GM10847 (cell line): ENCODE data around the gene SKOR2.

ENCODE experiments used
- POLR2A ChIP-seq: IDR thresholded peaks from 2 replicates; pipeline ENCODE4 v1.6.1; 2011; ENCODE audit not compliant: insufficient read length; ENCODE audit errors: extremely low read depth

Gene SKOR2

GRCh38 chr18:47263430-47264307, 12.2 kb upstream of the SKOR2 start:
- no peak for TF ChIP-seq POLR2A

DNA sequence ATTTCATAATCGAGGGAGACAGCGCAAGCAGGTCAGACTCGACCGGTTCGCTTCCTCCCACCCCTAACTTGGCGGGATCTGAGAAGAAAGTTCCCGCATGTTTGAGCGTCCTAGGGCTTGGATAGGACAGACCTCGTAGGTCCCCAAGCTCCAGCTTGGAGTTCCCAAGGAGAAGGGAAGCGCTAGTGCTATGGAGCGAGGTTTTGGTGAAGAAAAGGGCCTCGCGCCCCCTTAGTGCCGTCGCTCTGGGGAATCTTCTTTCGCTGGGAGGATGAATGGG, 11.6 kb upstream of the SKOR2 start:
- no peak for TF ChIP-seq POLR2A

DNA sequence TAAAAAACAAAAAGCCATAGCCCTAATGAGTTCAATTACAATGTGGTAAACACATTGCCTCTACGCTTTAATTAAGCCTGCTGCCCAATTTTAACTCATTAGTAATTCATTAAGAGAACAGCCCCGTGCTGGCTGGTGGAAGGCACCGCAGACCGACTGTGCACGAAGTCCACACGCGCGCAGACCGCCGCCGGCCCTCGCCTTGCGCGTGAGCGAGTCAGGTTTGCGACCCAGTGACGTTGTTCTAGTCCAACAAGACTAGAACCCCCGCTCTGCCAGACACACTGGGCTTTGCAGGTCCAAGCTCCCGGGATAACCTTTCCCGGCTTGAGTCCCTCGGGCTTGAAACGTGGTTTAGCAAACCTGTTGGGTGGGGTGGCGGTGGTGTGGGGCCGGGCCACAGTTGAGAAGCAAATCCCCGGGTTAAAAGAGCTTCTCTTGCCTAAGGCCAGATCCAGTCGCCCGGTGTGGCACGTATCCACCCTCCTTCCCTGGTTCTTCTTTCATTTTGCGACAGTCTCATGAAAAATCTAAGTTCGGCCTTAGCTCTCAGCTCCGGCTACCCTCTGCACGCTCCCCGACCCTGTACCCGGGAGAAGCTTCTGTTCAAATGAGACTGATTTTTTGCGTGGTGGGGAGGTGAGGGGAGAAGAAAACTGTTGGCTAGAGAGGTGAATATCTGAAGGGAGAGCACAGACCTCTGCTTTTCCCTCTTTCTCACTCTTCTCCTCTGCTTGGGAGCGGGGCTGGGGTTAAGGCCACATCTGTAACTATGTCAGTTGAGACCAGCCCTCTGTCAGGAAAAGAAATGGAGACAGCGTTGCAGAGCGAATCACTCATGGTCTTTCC, 11.1 kb upstream of the SKOR2 start:
- TF ChIP-seq POLR2A = no peak

GRCh38 chr18:47261902-47262300, 10.4 kb upstream of the SKOR2 start:
- no peak for TF ChIP-seq POLR2A

DNA sequence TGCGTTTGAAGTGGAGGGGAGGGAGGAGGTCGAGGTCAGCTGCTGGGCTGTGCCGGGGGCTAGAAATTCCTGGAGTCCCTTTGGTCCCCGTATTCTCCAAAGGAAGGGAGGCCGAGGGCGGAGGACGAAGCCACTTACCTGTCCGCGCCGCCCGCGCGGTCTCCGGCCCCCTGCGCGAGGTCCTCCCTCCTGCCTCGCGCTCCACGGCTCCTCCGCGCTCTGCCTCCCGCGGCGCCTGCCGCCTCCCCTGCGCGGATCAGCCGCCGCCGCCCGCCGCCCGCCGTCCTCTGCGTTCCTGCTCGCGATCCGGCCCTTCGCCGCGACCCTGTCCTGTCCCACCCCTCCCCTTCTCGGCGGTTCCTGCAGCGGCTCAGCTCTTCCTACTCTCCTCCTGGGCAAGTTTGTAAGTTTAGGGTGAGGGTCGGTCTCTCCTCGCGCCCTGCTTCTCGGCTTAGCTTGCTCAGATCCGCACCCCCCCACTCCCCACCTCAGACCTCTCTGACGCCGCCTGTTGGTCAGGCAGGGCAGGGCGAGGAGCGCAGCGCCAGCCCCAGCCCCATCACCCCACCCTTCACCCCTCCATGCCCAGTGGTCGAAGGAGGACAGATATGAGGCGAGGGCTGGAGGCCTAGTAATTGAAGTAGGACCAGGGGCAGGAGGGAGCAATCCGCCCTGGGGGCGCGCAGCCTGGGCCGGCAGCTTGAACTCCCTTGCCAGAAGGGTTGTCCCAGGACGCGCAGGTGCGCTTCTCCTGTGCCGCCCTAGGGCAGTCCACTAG, 9.7 kb upstream of the SKOR2 start:
- no peak for TF ChIP-seq POLR2A

- no peak for TF ChIP-seq POLR2A
Observed at GRCh38 chr18:47260120-47260923, 8.9 kb upstream of the SKOR2 start.

GRCh38 chr18:47254341-47254939, 3.0 kb upstream of the SKOR2 start:
- no peak for TF ChIP-seq POLR2A

GRCh38 chr18:47253101-47253654, 1.7 kb upstream of the SKOR2 start:
- no peak for TF ChIP-seq POLR2A

- no peak for TF ChIP-seq POLR2A
Observed at GRCh38 chr18:47250391-47251046, 941 bp downstream of the SKOR2 start.

GRCh38 chr18:47249314-47249981, 2.0 kb downstream of the SKOR2 start:
- TF ChIP-seq POLR2A = no peak

DNA sequence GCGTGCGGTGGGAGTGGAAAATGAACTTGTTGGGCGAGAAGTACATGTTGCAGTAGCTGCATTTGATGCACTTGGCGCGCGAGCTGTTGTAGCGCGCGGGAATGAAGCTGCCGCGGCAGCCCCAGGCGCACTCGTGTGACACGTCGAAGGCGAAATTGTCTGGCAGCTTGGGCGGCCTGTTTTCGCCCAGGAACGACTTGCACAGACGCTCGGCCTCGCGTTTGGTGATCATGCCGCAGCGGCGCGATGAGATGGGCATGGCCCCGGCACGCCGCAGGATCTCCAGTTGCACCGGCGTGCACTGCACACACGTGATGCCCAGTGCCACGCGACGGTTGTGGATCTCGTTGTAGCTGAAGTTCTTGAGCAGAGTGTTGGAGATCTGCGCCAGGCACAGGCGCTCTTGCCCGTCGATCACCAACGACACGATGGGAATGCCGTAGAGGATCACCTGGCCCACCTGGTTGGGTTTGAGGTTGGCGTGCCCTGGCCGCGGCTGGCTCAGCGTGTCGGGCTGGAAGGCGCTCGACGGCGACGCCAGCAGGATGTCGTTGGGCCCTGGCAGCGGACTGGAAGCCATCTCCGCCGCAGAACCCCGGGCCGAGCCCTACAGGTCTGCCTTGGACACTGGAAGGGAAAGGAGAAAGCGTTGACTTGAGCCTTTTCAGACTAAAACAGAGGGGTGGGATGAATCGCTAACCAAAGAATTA, 2.7 kb downstream of the SKOR2 start:
- no peak for TF ChIP-seq POLR2A

DNA sequence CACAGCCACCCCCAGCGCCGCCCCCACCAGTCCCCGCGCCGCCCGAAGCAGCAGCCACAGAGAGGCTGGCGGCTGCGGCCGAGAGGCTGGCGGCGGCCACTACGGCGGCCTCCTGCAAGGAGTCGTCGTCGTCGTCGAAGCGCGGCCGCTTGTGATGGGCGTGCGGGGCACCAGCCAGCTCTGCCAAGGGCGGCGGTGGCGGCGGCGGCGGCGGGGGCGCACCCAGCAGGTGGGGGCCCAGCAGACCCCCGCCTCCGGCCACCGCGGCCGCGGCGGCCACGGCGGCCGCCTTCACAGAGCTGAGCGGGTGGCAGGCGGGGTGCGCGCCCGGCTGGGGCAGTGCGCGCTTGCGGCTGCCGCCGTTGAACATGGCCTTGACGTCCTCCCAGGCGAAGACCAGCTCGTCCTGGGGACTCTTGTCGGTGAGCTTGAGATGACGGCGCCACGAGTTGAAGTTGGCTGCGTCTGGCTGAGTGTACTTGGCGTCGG, 3.3 kb downstream of the SKOR2 start:
- TF ChIP-seq POLR2A = no peak
